EL (cell line): ENCODE results near the gene FAM168A.

Source experiments
- DNase-seq: peaks from one replicate; pipeline ENCODE4 v3.0.0-alpha.2; 2016

Gene FAM168A

DNA sequence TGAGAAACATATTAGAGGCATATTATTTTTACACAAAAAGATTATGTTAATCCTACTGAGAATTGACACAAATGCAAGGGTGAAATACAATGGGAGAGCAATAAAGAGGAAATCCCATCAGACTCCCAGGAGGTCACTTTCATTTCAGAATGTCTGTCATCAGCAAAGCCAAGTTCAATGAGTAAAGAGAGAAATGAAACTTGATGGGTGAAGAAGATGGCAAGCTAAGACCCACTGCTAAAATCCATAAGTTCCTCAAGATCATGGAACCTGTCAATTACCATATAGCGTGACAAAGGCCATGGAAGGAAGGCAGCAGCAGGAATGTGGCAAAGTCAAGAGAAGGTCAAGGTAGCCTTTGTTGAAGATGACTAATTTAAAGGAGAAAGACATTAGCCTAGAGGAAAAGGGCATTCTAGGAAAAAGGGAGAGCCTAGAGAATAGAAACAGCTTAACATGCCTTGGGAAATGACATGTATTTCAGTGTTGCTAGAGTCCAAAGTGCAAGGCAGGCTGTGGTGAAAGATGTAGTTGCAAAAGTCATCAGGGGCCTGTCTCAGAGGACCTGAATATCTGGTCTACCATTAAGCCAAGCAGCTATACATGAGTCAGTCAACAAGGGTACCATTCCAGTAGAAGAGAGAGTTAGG lies 43.1 kb downstream of the FAM168A start:
- DNase-seq, result no peak

DNA sequence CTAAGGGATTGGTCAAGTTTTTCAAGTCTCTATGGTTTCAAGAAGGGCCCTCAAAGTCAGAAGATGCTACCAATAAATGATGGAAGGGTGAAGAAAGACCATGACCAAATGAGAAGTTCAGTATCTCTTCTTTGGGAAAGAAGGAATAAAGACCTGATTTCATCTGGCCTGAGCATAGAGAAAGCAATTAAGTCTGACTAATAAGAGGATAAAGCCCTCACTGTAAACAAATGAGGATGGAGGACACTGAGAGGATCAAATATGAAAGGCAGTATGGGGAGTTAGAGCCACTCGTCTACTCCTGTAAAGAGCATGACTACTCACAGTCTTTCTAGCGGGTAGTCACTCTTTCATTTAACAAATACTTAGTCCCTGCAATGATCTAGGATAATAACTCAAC lies 44.6 kb downstream of the FAM168A start:
- no peak for DNase-seq

DNA sequence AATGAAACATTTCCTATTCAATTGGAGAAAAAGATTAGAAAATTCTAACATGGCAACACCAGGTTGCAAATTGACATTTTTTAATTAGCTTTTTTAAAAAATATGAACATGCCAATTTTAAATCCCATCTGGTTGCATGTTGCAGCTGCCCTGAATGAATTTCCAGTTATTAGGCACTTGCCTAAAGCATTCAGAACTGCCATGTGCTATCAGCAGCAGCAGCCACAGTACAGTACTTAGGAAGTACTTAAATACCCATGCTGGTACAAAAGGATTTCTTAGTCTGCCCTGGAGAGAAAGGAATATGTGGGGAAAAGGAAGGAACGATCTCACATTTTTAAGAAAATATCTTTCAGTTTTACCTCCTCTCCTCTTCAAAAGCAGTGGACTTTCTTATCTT lies 46.2 kb downstream of the FAM168A start:
- DNase-seq, result no peak

DNA sequence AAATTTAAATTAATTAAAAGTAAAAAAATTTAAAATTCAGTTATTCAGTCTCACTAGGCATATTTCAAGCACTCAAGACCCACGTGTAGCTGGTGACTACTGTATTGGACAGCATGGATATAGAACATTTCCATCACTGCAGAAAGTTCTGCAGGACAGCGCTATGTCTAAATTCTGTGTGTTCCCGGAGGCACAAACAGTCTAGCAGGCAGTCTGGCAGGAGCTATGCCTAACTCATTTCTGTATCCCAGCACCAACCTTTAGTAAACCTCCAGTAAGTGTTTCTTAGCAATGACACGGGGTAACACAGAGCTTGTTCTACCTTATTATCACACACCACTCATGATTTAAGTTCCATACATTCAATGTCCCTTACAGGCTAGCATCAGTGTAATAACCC lies 48.5 kb downstream of the FAM168A start:
- DNase-seq, result no peak

DNA sequence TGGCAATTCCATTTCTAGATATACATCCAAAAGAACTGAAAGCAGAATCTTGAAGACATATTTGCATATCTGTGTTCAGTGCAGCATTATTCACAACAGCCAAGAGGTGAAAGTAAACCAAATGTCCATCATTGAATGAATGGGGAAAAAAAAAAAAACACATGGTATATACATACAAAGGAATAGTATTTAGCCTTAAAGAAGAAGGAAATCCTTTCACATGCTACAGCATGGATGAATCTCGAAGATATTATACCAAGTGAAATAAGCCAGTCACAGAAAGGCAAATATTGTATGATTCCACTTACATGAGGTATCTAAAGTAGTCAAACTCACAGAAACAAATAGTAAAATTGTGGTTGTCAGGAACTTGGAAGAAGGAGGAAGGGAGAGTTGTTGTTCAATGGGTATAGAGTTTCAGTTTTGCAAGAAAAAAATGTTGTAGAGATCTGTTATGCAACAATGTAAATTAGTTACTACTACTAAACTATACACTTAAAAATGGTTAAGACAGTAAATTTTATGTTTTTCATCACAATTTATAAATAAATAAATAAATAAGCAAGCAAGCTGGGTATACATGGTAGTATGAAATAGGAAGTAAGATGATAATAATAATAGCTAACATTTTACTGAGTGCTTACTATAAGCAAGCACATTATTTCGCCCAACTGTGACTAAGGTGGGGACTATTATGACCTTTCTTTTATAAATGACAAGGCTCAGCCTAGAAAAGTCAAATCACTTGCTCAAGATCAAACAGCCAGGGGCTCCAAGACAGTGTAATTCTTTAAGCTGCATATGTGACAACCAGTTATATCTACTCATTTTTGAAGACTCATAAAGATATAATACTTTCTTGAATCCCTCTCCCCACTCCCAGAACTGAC lies 50.0 kb downstream of the FAM168A start:
- DNase-seq, result no peak

DNA sequence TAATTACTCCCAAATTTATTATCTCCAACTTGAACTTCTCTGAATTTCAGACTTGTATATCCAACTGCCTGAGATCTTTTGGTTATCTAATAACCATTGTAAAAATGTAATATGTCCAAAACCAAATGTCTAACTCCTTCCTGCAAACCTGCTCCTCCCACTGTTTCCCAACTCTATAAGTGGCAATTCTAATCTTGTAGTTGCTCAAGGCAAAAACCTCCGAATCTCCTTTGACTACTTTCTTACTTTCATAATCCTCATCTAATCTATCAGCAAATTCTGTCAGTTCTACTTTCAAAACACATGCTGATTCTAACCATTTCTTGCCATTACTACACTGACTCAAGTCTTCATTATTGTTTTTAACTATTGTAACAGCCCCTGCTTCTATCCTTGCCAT lies 55.7 kb downstream of the FAM168A start:
- DNase-seq, result no peak

DNA sequence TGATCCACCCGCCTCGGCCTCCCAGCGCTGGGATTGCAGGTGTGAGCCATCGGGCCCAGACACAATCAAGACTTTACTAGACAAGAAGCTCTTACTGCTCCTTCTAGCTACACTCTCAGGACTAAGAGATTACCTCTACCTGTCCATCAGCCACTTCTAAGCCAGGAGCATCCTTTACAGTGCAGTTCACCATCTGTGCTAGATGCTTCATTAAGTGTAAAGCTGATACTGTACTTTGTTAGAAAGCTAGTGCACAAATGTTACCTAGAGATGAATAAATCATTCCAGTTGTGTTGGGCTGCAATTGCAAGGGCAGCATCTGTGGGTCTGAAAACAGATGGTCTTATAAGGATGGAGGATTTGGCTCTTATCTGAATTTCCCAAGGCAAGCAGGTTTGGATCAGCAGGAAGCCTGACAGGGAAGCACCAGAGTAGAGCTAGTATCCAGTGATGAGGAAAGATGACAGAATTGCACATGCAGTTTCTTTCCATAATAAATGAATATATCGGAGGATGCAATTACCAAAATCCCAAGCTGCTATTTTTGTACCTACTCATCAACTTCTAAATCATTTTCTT lies 58.3 kb downstream of the FAM168A start:
- no peak for DNase-seq

DNA sequence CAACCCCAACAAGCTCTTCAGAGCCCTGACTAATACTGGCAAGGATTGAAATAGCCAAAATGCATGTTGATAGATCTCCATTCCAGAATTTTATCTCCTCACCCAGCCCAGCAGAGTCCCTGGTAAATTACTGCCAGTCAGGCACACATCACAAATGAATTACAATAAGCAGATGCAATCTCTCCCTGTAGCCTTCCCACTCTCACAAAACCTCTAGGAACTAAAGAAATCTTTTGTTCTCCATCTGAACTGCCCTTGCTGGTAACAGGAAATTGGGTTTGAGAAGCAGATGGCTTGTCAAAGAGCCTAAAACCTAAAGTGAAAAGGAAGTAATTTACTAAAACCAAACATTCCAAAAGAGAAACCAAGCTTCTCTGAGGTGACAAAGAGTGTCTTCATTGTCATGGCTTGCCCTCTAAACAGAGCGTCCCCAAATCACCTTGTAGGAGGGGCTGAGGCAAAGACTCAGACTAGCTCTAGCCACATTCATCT lies 59.5 kb downstream of the FAM168A start:
- DNase-seq, result no peak

DNA sequence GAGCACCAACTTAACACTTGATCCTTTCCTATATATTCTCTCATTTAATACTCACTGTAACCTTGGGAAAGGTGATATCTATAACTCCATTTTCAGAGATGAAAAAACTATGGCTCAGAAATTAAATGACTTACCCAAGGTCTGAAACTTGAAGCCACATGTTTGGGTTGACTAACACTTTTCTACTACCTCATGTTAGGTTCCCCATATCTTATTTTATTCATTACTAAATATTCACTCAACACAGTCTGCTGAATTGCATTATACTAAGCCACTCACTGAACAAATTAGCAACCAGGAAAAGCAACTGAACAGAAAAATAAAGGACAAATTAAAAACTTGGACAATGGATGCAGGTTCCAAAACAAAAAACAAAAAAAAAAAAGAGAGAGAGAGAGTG lies 59.9 kb downstream of the FAM168A start:
- no peak for DNase-seq

DNA sequence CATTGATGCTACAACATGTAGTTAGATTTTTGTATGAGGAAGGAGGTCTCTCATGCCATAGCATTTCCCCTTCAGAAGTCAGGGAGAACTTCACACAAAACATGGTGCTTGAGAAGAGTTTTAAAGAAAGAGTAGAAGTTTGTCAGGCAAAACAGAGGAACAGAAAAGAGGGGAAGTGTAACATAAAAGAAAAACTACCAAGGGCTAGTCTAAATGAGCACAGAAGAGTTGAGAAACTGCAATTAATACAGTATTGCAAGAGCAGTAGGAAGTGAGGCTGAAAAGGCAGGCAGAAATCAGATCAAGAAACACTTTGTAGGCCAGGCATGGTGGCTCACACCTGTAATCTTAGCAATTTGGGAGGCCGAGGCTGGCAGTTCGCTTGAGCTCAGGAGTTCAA lies 61.0 kb downstream of the FAM168A start:
- no peak for DNase-seq

DNA sequence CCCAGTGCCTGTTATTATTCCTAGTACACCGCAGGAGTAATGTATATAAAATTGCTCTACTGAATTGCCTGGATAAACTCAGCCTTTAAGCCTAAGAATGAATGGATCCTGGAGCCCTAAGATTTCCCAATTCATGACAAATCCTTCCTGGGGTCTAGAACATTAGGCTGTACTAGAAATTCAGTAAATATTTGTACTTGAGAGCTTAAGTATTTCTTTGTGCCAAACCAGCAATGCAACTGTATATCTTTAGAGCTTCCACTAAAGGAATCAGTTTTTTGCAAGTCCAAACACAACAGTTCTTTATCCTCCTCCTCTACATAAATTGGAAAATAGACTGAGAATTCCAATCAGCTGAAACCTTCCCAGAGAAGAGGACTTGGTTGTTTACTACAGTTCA lies 65.6 kb downstream of the FAM168A start:
- no peak for DNase-seq

DNA sequence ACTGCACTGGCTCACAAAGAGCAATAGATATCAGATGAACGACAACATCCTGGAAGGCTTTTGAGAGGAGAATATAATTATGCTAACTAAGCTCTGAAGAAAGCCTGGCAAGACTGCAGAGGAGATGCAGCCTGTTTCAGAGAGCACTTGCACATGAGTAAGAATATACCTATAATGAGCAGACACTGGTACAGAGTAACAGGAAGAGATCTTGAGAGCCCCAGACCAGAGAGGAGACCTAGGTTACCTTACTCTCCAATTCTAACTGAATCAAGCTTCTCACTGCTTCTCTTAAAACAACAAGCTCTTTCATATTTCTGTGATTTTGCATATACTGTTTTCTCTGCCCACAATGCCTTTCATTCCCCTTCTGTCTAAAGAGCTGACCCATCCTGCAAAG lies 66.5 kb downstream of the FAM168A start:
- DNase-seq, result no peak

DNA sequence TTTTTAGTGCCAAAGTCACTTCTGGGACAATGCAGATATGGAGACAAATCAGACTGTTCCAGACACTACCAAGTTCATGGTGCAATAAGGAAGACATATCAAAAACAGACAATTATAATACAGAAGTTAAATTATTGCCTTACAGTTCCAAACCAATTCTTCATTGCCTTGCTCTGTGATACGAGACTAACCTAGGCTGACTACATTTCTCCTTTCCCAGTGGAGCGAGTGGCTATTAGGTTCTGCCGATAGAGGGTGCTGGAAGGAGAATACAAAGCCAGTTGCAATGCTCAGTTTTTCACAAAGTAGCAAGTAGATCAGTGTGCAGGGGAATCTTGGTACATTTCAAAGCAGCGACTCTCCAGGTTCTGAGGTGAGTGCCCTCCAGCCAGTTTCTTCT lies 67.8 kb downstream of the FAM168A start:
- no peak for DNase-seq

DNA sequence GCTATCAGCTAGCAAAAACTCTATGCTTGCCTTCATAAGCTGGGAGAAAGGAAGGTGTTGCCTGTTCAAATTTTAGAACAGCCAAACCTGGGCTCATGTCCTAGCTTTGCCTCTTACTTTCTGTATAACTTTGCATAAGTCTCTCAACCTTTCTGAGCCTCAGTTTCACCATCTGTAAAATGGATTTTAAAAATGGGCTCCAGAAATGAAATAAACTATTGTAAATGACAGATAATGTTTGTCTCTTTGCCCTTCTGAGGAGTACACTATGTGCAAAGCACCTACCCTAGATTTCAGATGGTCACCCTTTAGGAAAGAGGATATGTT lies 68.7 kb downstream of the FAM168A start:
- DNase-seq, result no peak

DNA sequence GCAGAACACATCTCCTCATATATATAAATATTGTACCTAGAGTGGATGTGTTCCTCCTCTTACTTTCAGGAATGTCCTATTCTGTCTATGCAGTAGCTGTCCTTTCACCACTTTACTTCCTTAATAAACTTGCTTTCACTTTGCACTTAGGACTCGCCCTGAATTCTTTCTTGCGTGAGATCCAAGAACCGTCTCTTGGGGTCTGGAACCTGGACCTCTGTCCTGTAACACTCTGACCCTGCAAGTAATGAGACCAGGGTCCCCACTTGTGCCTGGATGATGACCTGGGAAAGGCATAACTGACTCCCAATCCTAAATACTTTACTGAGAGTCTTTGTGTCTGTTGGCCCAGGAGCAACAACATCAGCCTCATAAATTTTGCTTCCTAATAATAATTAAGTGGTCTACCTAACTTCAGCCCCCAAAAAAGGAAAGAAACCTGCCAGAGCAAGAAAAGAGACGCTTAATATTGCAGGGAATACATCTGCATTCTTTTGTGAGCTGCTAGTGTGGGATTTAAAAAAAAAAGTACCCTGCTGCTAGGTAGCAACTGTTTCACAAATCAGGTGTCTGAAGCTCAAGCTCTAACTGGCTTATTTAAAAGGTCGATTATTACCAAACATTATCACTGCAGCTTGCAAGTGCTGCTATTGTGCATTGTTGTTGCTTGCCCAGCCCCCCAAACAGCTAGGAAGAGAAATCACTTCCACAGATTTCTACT lies 69.3 kb downstream of the FAM168A start:
- DNase-seq, result no peak

DNA sequence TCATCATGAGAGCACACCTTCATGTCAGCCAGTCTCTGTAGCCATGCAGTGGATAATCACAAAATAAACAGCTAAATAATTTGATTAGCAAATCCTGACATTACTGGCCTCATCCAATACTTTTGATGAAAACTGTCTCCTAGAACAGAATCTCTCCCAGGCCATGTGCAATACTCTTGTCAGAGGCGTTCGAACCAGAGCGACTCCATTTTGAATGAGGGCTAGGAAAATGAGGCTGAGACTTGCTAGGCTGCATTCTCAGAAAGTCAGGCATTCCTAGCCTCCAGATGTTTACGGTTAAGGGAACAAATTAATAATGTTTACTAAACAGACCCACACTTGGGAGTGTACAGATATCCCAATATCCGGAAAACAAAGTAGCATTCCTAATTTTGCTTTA lies 69.9 kb downstream of the FAM168A start:
- no peak for DNase-seq

DNA sequence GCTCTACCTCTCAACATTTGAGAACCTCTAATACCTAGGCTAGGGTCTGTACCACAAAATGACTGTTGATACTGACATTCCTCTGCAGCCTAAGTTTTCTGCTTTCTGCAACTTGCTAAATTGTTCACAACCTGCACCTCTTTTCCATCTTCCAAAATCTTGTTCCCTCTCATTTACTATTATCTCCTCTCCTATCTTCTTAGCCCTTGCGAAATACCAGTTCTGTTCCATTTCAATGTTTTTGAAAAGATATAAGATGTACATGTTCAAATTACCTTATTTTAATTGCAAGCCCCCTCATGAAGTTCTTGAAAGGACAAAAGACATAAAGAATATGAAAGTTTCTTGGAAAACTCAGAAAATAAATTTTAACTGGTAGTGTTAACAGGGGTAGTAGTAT lies 72.3 kb downstream of the FAM168A start:
- DNase-seq, result no peak

DNA sequence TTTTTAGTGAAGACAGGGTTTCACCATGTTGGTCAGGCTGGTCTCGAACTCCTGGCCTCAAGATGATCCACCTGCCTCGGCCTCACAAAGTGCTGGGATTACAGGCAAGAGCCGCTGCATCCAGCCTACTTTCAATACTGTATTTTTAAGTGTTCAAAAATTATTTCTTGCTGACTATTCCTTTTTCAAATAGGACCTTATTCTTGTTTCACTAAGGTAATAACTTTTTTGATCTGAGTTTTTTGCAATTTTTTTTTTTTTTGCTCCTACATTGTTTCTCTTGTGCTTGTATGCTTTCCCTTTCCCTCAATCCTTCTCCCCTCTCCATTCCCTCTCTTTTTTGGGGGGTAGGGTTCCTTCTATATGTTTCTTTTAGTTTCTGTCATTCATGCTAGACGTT lies 73.1 kb downstream of the FAM168A start:
- DNase-seq, result no peak

DNA sequence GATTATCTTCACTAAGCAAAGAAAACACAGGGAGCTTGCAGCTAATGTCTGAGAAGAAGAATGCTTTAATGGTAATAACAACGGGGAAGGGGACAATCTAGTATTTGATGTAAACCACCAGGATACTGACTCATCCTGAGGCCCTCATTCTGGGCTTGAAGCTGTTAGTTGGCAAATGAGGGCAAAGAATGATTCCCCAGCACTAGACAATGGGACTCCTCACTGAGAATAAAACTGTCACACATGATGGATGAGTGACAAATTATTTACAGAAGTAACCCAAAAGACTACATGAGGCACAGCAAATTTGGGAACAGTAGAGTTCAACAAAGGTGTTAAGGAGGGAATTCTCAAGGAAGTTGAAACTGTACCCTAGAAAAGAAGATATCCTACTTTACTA lies 76.3 kb downstream of the FAM168A start:
- peak; percentile 48 for DNase-seq

DNA sequence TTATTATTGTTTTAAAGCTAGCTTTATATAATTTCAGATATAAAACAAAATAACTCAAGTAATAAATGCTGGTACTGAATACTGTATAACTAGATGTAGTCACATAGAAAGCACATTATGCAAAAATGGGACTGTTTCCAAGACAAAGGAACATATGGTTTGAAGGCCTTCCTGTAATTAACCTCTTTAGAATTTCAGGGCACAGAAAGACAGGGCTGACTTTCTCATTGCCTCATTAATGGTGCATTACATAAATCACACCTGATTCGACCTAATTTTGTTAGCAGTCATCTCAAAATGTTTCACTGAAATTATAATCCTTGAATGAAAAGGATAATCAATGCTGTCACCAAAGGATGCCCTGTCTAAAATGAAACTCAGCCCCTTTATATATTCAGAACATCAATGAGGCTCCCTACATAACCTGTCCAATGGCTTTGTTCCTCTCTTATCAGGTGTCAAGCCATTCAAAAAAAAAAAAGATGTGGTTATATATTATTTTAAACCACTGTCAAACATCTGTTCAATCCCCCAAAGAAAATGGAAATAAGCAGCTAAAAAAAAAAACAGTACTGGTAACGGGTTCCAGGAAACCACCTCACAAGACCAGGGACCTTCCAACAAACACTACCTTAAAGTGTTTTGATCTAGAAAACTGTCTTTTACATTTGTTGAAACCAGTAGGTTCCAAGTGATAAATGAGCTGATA lies 77.4 kb downstream of the FAM168A start:
- DNase-seq, result no peak

DNA sequence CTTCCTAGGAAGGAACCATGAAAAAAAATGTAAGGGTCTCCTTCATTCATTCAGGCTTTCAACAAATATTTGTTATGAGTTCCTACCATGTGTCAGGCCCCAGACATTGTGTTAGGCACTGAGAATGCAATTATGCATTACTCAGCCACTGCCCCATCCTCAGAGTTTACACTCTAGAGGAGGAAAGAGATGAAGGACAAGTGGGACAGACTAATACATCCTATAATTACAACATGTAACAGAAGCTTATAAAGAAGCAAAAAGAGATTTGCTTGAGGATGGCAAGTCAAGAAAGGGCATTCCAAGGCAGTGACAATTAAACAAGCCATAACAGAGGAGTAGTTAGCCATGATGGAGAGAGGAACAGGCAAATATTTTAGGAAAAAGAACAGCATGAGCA lies 78.6 kb downstream of the FAM168A start:
- DNase-seq, result no peak

DNA sequence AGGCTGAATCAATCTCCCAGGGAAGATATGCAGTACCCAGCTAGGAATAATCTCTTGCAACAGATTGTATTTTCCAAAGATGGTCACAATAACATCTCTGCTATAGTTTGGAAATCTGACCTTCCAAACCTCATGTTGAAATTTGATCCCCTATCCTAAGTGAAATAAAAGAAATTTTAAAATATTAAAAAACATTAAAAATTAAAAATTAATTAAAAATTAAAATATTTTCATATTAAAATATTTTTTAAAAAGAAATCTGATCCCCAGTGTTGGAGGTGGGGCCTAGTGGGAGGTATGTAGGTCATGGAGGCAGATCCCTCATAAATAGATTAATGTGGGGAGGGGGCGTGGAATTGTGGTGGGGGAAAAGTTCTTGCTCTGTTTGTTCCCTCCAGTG lies 79.7 kb downstream of the FAM168A start:
- no peak for DNase-seq

DNA sequence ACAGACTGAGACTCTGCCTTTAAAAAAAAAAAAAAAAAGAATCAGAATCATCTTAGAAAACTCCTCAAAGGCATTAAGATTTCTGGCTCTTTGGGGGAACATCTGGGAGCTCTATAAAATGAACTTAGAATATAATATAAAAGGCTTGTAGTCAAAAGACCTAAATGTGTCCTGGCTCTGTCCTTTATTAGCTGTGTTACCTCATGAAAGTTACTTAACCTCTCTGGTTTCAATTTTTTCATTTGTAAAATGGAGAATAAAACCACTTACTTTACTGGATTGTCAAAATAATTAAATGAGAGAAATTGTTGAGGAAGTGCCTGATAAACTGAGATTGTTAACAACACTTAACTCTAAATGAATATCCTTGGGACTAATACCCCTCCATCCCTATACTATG lies 81.8 kb downstream of the FAM168A start:
- DNase-seq, result no peak
